Ishikawa (cell line): Measurements from ENCODE around the gene KLF13.

Source experiments
- CEBPB ChIP-seq: IDR thresholded peaks from 2 replicates; pipeline ENCODE4 v1.6.1; 2012
- CREB1 ChIP-seq: IDR thresholded peaks from 2 replicates; pipeline ENCODE4 v1.6.1; 2012; ENCODE audit warnings: low read depth
- EGR1 ChIP-seq: IDR thresholded peaks from 2 replicates; pipeline ENCODE4 v1.6.1; 2012
- EP300 ChIP-seq: IDR thresholded peaks from 2 replicates; pipeline ENCODE4 v1.6.1; 2012; ENCODE audit warnings: borderline replicate concordance
- FOXM1 ChIP-seq: IDR thresholded peaks from 2 replicates; pipeline ENCODE4 v1.6.1; 2012; ENCODE audit warnings: low read depth, borderline replicate concordance
- NFIC ChIP-seq: IDR thresholded peaks from 2 replicates; pipeline ENCODE4 v1.6.1; 2012
- RAD21 ChIP-seq: IDR thresholded peaks from 2 replicates; pipeline ENCODE4 v1.6.1; 2012; ENCODE audit warnings: low read depth
- TAF1 ChIP-seq: IDR thresholded peaks from 2 replicates; pipeline ENCODE4 v1.6.1; 2012; ENCODE audit warnings: low read depth, mild to moderate bottlenecking
- TCF12 ChIP-seq: IDR thresholded peaks from 2 replicates; pipeline ENCODE4 v1.6.1; 2012; ENCODE audit warnings: low read depth
- TEAD4 ChIP-seq: IDR thresholded peaks from 2 replicates; pipeline ENCODE4 v1.6.1; 2012
- YY1 ChIP-seq: IDR thresholded peaks from 2 replicates; pipeline ENCODE4 v1.6.1; 2012; ENCODE audit warnings: low read depth
- ZBTB7A ChIP-seq: IDR thresholded peaks from 2 replicates; pipeline ENCODE4 v1.6.1; 2012; ENCODE audit warnings: low read depth
- TF ChIP-seq, protein P1 (sequence below): IDR thresholded peaks from 2 replicates; pipeline ENCODE4 v1.6.1; 2012
- TF ChIP-seq, protein P2 (sequence below): IDR thresholded peaks from 2 replicates; pipeline ENCODE4 v1.6.1; 2012; ENCODE audit warnings: low read depth, mild to moderate bottlenecking
- TF ChIP-seq, protein P3 (sequence below): IDR thresholded peaks from 2 replicates; pipeline ENCODE4 v1.6.1; 2012

KLF13 gene

DNA sequence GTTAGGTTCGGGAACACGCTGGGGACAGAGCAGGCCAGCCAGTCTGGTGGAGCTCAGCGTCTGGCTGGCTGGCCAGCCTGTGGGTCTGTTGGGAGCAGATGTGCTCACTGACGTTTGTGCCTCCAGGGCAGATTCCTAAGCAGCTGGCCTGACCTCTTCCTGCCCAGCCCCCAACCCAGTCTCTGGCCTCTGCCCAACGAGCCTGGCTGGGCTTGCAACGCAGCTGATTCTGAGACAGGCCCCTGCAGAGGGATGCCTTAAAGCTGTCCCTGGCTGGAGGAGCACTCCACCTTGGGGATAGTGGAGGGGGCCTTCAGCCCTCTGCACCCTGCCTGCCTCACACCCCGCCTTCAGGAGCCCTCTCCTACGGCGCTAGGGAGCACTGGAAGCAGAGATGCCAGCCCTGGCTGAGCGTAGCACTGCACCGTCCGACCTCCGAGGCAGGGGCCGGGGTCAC is 46.0 kb downstream of the KLF13 start:
- TF ChIP-seq CEBPB (no peak), NFIC (no peak), EP300 (no peak), RAD21 (no peak), FOXM1 (no peak), TEAD4 (no peak), EGR1 (no peak), CREB1 (no peak), YY1 (no peak)
- TF ChIP-seq, protein P1, sequence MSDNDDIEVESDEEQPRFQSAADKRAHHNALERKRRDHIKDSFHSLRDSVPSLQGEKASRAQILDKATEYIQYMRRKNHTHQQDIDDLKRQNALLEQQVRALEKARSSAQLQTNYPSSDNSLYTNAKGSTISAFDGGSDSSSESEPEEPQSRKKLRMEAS = no peak

DNA sequence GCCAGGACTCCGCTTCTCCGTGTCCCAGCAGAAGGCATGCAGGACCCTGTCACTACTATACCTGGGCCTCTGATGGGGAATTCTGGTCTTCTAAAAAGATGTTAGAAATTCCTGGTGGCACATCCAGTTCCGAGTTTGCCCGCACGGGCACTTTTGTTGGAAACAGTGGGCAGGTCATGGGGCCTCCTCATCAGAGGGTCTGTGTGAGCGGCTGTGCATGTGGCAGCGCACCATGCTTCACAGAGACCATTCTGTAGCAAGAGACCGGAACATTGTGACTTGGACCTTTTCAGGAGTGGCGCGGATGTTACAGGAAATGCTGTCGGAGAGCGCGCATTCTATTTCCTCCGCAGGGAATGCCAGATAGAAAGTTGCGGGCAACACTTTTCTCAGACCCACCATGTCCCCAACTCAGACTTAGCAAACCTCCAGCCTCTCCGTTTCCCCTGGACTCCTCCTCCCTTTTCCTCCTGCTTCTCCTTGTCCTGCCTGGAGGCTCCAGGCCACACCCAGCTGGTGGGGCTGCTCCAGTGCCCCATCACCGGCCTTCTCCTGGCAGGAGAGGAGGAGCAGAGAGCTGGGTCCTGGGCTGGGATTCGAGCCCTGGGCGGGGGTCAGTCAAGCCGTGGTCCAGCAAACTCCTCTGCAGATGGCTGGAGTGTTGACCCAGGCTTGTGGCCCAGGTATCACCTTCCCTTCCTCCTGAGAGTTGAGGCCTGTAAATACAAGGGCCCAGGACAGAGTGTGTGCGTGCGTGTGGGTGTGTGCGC is 46.6 kb downstream of the KLF13 start:
- TF ChIP-seq TEAD4 = no peak
- TF ChIP-seq EGR1 = no peak
- TF ChIP-seq RAD21 = no peak

DNA sequence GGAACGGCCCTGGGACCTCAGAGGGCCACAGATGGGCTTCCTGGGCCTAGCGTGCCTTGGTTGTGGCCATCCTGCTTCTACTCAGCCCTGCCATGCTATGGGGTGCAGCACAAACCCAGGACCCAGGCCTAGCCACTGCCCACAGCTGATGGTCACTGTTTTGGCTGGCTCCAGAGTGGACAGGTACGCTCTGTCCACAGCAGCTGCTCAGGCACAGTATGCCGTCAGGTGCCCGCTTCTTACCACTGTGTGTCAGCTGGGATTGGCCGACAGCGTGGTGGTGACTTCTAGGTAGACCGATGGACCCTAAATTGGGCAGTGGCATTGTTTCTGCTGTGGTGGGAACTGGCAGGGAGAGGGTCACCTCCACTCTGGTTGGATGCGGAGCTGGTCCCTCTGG is 47.3 kb downstream of the KLF13 start:
- TF ChIP-seq CREB1 (no peak), FOXM1 (no peak), RAD21 (no peak), CEBPB (no peak), TCF12 (no peak), ZBTB7A (no peak), NFIC (no peak), EP300 (no peak), TAF1 (no peak), EGR1 (no peak), TEAD4 (no peak), YY1 (no peak)
- TF ChIP-seq, protein P2, sequence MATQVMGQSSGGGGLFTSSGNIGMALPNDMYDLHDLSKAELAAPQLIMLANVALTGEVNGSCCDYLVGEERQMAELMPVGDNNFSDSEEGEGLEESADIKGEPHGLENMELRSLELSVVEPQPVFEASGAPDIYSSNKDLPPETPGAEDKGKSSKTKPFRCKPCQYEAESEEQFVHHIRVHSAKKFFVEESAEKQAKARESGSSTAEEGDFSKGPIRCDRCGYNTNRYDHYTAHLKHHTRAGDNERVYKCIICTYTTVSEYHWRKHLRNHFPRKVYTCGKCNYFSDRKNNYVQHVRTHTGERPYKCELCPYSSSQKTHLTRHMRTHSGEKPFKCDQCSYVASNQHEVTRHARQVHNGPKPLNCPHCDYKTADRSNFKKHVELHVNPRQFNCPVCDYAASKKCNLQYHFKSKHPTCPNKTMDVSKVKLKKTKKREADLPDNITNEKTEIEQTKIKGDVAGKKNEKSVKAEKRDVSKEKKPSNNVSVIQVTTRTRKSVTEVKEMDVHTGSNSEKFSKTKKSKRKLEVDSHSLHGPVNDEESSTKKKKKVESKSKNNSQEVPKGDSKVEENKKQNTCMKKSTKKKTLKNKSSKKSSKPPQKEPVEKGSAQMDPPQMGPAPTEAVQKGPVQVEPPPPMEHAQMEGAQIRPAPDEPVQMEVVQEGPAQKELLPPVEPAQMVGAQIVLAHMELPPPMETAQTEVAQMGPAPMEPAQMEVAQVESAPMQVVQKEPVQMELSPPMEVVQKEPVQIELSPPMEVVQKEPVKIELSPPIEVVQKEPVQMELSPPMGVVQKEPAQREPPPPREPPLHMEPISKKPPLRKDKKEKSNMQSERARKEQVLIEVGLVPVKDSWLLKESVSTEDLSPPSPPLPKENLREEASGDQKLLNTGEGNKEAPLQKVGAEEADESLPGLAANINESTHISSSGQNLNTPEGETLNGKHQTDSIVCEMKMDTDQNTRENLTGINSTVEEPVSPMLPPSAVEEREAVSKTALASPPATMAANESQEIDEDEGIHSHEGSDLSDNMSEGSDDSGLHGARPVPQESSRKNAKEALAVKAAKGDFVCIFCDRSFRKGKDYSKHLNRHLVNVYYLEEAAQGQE = no peak
- TF ChIP-seq, protein P3, sequence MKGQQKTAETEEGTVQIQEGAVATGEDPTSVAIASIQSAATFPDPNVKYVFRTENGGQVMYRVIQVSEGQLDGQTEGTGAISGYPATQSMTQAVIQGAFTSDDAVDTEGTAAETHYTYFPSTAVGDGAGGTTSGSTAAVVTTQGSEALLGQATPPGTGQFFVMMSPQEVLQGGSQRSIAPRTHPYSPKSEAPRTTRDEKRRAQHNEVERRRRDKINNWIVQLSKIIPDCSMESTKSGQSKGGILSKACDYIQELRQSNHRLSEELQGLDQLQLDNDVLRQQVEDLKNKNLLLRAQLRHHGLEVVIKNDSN = no peak
- TF ChIP-seq, protein P1 = no peak

DNA sequence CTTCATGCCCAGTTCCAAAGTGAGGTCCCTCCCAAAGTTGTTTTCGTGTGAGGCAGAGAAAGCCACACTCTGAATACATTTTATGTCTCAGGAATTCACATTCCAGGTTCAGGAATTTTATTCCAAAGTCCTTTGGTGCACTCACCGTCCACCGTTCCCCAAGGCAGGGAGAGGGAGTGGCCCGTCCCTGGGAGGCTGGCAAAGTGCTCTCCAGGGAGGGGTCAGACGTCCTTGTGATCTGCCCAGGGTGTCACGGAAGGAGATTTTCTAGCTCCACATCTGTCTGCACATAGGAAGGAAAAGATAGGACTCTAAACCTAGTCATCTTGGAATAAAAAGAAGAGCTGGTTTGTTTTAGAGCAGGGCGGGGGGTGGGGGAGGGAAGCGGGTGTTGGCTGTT is 47.9 kb downstream of the KLF13 start:
- TF ChIP-seq EGR1 (no peak), NFIC (no peak), RAD21 (no peak), FOXM1 (no peak), TAF1 (no peak), CREB1 (no peak)
- TF ChIP-seq, protein P1 = no peak
- TF ChIP-seq, protein P2 = no peak
- TF ChIP-seq, protein P3 = no peak

DNA sequence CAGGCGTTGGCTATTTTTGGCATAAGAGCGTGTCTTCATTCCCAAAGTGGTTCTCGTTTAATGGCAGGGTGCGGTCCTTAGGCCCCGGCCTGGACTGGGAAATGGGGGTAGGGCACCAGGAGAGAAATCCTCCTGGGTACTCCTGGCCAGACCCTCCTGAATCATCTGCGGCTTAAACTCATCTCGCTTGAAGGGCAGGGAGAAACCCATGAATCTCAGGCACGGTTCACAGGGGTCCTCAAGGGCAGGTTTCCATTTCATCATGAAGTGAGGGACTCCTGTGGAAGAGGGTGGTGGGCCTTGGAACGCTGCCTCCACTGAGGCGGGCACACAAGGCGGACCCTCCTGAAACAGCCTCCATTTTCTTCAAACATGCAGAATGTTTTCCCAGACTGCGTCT is 48.4 kb downstream of the KLF13 start:
- TF ChIP-seq TAF1 (no peak), NFIC (no peak)
- TF ChIP-seq, protein P3 = no peak

DNA sequence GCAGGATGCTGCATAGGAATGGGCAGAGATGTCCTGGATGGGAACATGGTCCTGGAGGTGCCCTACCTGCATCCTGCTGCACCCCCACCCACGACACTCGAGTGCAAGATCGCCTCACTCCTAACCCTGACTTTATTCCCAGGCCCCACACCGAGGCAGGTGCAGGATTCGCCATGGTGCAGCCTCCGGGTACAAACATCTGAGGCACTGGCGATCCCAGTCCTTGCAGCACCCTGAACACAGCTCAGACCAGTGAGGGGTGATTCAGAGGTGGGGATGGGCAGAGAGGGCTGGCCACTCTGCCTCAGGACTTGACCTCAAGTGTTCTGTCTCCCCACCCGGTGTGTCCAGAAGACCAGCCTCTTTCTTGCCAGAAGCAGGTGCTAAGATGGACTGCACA is 49.1 kb downstream of the KLF13 start:
- TF ChIP-seq, protein P2 = no peak
- no peak for TF ChIP-seq CEBPB
- TF ChIP-seq TCF12 = no peak
- TF ChIP-seq CREB1 = no peak
- TF ChIP-seq EGR1 = no peak
- TF ChIP-seq RAD21 = no peak
- TF ChIP-seq, protein P3 = no peak
- TF ChIP-seq TEAD4 = no peak
- no peak for TF ChIP-seq NFIC
- no peak for TF ChIP-seq ZBTB7A
- TF ChIP-seq, protein P1 = no peak
- TF ChIP-seq YY1 = no peak
- no peak for TF ChIP-seq FOXM1
- no peak for TF ChIP-seq EP300
- no peak for TF ChIP-seq TAF1
